GM12892 (cell line): ENCODE data around the gene ZSCAN16.
A peak's percentile ranks its signal among the peaks of the same experiment; 100 is the strongest.
"Not testable (repeated sequence)": the region's sequence is repeated elsewhere in the genome, so short reads cannot be mapped to it uniquely, and the experiment has no call there.

ENCODE experiments used
- DNase-seq: peaks from one replicate; pipeline ENCODE4 v3.0.0; 2011; ENCODE audit not compliant: insufficient read length
- FAIRE-seq: peaks from 2 replicates; lab custom pipeline; 2011; peaks lifted over from hg19 to GRCh38; lab: Jason Lieb, UNC
- POLR2A ChIP-seq: IDR thresholded peaks from 2 replicates; pipeline ENCODE4 v1.6.1; 2011; ENCODE audit warnings: low read depth, low read length, control low read depth
- POLR2AphosphoS5 ChIP-seq: IDR thresholded peaks from 2 replicates; pipeline ENCODE4 v1.6.1; 2011; ENCODE audit warnings: low read depth, low read length, control low read depth
- TAF1 ChIP-seq: IDR thresholded peaks from 2 replicates; pipeline ENCODE4 v1.6.1; 2011; ENCODE audit warnings: low read depth, mild to moderate bottlenecking, control low read depth, low read length, borderline replicate concordance

Gene ZSCAN16

DNA sequence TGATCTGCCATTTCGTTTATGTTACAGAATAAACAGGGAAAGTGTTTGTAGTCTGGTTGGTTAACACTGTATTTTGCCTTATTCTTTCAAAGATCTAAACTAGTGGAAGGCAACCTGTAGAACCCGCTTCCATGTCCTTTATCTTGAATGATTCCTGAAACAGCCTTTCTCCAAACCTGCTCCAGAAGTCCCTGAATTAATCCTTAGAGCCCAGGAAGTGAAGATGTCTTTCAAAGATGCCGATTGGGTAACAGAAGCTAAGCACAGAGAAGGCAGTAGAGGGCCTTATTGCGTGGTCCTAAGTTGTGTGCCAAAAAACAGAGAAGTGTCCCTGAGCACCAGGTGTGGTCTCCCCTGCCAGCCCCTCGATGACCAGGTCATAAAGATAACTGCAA lies 19.2 kb upstream of the ZSCAN16 start:
- DNase-seq (no peak), FAIRE-seq (no peak)
- TF ChIP-seq POLR2A (no peak), TAF1 (no peak), POLR2AphosphoS5 (no peak)

DNA sequence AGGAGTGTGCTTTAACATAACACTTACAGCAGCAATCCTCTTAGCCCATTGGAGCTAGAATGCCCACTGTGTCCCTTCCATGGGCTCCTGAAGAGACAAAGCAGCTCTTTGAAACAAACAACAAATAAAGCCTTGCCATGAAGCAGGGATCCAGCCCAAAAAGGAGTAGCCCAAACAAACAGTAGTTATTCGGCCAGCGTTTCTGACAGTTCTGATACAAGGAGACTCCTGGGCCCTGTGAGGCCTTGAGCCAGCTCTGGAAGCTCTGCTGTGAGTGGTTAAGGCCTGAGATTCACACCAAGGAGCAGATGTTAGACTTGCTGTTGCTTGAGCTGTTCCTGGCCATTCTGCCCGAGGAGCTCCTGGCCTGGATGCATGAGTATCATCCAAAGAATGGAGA lies 16.9 kb upstream of the ZSCAN16 start:
- FAIRE-seq, result no peak
- no peak for TF ChIP-seq POLR2A
- no peak for TF ChIP-seq TAF1
- no peak for TF ChIP-seq POLR2AphosphoS5
- DNase-seq, result no peak

DNA sequence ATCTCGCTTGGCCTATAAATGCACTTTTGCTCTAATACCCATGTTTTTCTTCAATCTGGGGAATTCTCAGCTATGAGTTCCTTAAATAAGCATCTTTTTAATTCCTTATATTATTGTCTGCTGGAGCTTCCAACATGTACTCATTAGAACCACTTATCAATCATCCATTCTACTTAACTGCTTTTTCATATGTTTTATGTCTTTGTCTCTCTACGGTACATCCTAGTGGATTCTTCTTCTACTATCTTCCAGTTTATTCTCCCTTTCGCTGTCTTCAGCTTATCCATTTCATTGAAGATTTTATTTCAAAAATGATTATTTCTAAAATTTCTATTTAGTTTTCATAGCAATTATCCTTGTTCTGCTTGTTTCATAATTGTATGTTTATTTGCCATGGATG lies 12.4 kb upstream of the ZSCAN16 start:
- no peak for FAIRE-seq
- TF ChIP-seq POLR2AphosphoS5 (no peak), TAF1 (no peak), POLR2A (no peak)
- DNase-seq, result no peak

DNA sequence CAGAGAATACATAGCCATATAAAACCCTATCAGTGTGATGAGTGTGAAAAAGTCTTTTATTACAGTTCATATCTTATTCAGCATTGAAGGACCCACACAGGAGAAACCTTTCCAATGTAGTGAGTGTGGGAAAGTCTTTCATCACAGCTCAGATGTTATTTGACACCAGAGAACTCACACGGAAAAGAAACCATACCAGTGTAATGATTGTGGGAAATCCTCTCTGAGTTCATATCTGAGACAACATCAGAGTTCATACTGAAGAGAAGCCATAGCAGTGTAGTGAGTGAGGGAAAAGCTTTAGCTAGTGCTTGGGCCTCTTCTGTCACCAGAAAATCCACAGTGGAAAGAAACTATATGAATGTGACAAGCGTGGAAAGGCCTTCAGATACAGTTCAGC lies 8.6 kb upstream of the ZSCAN16 start:
- no peak for FAIRE-seq
- DNase-seq, result no peak
- TF ChIP-seq POLR2AphosphoS5 (no peak), TAF1 (no peak)

DNA sequence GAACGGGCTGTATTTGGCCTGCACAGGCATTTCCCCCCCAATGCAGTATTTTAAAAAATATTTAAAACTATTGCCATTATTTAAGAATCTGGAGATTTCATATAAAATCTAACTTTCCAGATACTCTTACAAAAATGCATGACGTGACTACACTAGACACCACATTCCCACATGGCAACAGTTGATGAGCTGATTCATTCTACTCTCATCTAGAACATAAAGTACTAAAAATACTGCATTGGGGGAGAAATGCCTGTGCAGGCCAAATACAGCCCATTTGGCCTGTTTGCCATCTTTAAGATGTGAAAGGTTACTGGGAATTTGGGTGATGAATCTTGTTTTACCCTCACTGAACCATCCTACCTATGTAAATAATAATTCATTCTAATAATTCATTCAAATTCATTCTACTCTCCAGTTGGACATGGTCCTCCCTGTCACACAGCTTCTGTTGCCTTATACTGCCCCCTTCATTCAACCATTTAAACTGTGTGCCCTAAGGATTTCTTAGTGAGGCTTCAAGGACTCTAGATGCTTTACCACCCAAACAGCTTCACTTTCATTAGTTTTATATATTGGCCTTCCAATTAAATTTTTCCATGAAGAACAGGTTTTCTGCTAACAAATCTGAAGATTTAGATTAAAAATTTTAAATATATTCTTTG lies 6.9 kb upstream of the ZSCAN16 start:
- DNase-seq, result no peak
- no peak for TF ChIP-seq TAF1
- no peak for TF ChIP-seq POLR2A
- no peak for TF ChIP-seq POLR2AphosphoS5
- FAIRE-seq, result no peak

DNA sequence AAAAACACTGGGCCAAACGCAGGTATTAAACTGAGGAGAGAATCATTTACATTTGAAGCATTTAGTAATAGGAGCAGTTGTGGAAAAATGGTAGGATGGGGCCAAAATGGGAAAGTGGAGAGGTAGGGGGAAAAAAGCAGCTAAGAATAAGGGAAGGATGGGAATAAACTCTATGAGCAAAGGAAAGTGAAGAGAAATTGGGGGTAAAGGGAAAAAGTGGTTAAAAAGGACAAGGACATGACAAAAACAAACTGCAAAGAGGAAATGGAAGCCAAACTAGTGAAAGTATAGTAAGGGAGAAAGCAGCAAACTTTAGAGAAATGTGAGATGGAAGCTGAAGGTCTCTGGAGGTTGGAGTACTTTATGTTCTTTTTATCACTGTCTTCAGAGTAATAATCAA lies 6.2 kb upstream of the ZSCAN16 start:
- FAIRE-seq, result no peak
- no peak for DNase-seq
- TF ChIP-seq POLR2AphosphoS5 (no peak), TAF1 (no peak), POLR2A (no peak)

DNA sequence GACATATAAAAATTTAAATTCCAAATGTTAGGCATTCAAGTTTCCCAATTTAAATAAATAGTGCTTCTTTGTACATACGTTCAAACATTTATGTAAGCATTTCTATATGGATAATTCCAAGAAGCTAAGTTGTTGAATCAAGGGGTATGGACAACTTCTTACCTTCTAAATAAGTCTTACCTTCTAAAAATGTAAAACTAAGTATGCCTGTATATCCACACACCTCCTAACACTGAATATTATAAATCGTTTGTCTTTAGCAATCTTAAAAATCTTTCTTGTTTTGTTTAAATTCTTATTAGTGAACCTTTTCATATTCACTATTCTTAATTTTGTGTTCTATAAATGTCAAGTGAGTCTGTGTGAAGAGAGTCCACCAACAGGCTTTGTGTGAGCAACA lies 2.5 kb upstream of the ZSCAN16 start:
- no peak for TF ChIP-seq POLR2A
- no peak for TF ChIP-seq POLR2AphosphoS5
- TF ChIP-seq TAF1, result no peak
- FAIRE-seq (no peak), DNase-seq (no peak)

DNA sequence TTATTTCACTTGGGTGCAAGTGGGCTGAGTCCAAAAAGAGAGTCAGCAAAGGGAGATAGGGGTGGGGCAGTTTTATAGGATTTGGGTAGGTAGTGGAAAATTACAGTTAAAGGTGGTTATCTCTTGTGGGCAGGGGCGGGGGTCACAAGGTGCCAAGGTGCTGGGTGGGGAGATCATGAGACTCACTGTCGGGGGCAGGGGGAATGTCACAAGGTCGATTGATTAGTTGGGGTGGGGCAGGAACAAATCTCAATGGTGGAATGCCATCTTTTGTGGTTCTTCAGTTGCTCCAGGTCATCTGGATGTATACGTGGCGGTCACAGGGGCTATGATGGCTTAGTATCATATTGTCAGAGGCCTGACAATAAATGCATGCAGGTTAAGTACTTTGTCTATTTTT lies 2.1 kb upstream of the ZSCAN16 start:
- not testable (repeated sequence) for DNase-seq, FAIRE-seq

DNA sequence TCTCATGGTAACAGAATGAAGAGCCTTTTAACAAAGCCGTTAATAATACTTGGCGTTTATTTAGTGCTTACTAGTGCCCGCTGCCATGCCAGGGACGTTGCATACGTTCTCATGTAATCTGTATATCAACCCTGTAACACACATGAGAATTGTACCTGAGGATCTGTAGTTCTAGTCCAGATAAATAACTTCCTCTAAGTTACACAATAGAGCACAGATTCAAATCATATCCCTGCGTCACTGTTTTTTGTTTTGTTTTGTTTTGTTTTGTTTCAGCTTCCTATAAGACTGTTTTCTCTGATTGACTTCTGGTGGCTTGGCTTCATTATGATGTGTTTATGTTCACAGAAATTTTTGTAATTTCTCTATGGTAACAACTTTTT lies 553 bp downstream of the ZSCAN16 start:
- TF ChIP-seq TAF1 (no peak), POLR2AphosphoS5 (no peak), POLR2A (no peak)
- FAIRE-seq (no peak), DNase-seq (no peak)

DNA sequence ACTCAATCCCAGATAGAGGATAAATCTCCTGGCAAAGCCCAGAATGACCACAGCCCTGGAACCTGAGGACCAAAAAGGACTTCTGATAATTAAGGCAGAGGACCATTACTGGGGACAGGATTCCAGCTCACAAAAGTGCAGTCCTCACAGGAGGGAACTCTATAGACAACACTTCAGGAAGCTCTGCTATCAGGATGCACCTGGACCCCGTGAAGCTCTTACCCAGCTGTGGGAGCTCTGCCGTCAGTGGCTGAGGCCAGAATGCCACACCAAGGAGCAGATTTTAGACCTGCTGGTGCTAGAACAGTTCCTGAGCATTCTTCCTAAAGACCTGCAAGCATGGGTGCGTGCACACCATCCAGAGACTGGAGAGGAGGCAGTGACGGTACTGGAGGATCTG lies 992 bp downstream of the ZSCAN16 start:
- FAIRE-seq (no peak), DNase-seq (no peak)

DNA sequence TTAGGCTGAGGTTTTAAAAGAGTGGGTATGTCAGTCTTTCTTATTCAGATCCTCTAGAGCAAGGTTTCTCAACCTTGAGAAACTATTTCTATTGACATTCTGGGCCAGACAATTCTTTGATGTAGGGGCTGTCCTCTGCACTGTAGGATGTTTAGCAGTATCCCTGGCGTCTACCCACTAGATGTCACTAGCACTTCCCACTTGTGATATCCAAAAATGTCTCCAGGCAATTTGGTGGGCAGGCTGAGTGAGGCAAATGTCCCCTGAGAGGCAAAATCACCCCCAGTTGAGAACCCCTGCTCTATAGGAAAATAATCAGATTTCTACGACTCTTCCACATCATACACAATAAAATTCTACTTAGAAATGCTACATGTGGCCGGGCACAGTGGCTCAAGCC lies 9.6 kb downstream of the ZSCAN16 start:
- no peak for DNase-seq
- peak; percentile 5 for FAIRE-seq
- TF ChIP-seq POLR2A (no peak), POLR2AphosphoS5 (no peak), TAF1 (no peak)

More for the DNA sequence above, 992 bp downstream of the ZSCAN16 start:
- TF ChIP-seq POLR2AphosphoS5 (no peak), TAF1 (no peak), POLR2A (no peak)

DNA sequence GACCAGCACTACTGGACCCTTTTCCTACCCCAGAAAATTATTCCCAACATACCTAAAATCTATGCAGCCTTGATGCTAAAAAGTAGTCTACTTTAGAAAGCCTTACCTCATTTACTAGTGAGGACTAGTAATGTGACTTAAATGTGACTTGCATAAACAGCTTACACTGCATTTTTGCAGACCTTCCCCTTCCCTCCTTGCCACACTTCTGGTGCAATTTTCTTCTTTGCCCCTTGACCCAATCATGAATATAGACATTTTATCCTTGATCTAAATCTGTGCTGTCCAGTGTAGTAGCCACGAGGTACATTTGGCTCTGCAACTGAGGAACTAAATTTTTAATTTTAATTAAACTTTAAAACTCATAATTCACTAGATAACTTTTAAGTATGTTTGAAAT lies 10.3 kb downstream of the ZSCAN16 start:
- TF ChIP-seq POLR2A (no peak), POLR2AphosphoS5 (no peak), TAF1 (no peak)
- DNase-seq (no peak), FAIRE-seq (no peak)

DNA sequence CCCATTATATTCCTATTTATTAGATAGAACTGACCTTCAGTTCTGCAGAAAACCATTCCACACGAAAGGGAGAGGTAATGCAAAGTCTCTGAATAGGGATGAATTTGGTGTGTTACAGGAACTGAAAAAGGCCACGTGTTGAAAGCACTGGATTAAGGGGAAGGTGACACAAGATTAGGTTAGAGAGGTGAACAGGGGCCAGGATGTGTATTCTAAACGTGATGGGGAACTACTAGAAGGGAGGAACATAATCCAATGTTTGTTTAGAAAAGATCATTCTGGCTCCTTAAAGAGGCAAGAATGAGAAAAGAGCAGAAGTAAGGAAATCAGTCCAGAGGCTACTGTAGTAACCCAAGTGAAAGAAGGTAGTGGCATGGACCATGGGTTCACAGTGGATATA lies 11.0 kb downstream of the ZSCAN16 start:
- no peak for FAIRE-seq
- TF ChIP-seq TAF1 (no peak), POLR2A (no peak), POLR2AphosphoS5 (no peak)
- DNase-seq, result no peak
